ENCODE measurements around the gene GALNT18.

DNA sequence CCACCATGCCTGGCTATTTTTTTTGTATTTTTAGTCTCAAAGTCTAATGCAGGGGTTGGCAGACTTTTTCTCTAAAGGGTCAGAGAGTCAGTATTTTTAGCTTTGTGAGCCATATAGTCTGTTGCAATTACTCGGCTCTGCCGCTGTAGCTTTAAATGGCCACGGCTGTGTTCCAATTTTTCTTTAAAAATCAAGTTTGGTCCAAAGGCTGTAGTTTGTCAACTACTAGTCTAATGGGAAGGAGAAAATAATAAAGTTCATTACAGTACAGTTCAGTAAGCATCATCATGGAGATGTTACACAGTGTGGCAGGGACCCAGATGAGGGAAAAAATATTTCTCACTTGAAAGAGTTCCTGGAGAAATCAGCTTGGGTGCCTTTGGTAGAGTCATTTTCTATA is 376.4 kb downstream of the GALNT18 start:
- TF ChIP-seq, protein P1, sequence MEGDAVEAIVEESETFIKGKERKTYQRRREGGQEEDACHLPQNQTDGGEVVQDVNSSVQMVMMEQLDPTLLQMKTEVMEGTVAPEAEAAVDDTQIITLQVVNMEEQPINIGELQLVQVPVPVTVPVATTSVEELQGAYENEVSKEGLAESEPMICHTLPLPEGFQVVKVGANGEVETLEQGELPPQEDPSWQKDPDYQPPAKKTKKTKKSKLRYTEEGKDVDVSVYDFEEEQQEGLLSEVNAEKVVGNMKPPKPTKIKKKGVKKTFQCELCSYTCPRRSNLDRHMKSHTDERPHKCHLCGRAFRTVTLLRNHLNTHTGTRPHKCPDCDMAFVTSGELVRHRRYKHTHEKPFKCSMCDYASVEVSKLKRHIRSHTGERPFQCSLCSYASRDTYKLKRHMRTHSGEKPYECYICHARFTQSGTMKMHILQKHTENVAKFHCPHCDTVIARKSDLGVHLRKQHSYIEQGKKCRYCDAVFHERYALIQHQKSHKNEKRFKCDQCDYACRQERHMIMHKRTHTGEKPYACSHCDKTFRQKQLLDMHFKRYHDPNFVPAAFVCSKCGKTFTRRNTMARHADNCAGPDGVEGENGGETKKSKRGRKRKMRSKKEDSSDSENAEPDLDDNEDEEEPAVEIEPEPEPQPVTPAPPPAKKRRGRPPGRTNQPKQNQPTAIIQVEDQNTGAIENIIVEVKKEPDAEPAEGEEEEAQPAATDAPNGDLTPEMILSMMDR (IDR thresholded peaks at IDR 0.05; ENCODE audit: poor library complexity, severe bottlenecking) = no peak
- TF ChIP-seq TAF1 (IDR thresholded peaks at IDR 0.05; ENCODE audit: low read depth) = no peak
- no peak for TF ChIP-seq POLR2AphosphoS5 (IDR thresholded peaks at IDR 0.05)

All from neural cell (in vitro differentiated cells).